H1 (cell line): ENCODE data around the gene STEAP3. TPM values are rescaled to one million over a fixed set of nuclear protein-coding genes. Genes with fewer than 3 reads are reported as not detected.

Source experiments
- CTCF ChIA-PET: fragments of 300-600 bp; sonication (Branson Sonifier 250); formaldehyde crosslinking; loops from one replicate; lab custom pipeline; 2021; ENCODE audit not compliant: partially characterized antibody; lab: Charles Lee
- POLR2A ChIA-PET: fragments of 300-600 bp; sonication (Branson Sonifier 250); formaldehyde crosslinking; loops from one replicate; lab custom pipeline; 2021; ENCODE audit warnings: inconsistent platforms; ENCODE audit not compliant: partially characterized antibody; lab: Charles Lee
- DNase-seq, 2 experiments: peaks; one replicate each; pipeline versions ENCODE4 v3.0.0 to v3.0.0-alpha.2; 2010 to 2022; ENCODE audit warnings: low spot score in 2 of 2, low read depth in 1 of 2, mixed read lengths in 1 of 2
- FAIRE-seq: peaks from 2 replicates; lab custom pipeline; 2011; peaks lifted over from hg19 to GRCh38; lab: Jason Lieb, UNC
- H2AFZ ChIP-seq: 2 replicates; pipeline ENCODE4 v1.8.1; 2012; ENCODE audit warnings: low read length, inconsistent platforms
- H2AK5ac ChIP-seq: 2 replicates; pipeline ENCODE4 v1.6.1; 2013; ENCODE audit warnings: low read depth, low read length
- H2BK120ac ChIP-seq: replicated peaks from 2 replicates; pipeline ENCODE3; 2013; ENCODE audit warnings: low read depth, low read length, inconsistent platforms
- H2BK12ac ChIP-seq: 2 replicates; pipeline ENCODE4 v1.6.1; 2013; ENCODE audit warnings: low read depth, low read length
- H2BK15ac ChIP-seq: 2 replicates; pipeline ENCODE4 v1.6.1; 2013; ENCODE audit warnings: low read length
- H2BK20ac ChIP-seq: 2 replicates; pipeline ENCODE4 v1.6.1; 2013; ENCODE audit warnings: low read length
- H2BK5ac ChIP-seq: 2 replicates; pipeline ENCODE4 v1.6.1; 2013; ENCODE audit warnings: low read depth, low read length
- H3K14ac ChIP-seq: 2 replicates; pipeline ENCODE4 v1.6.1; 2013; ENCODE audit warnings: inconsistent platforms; ENCODE audit not compliant: insufficient read length
- H3K18ac ChIP-seq: 2 replicates; pipeline ENCODE4 v1.6.1; 2013; ENCODE audit warnings: low read length; ENCODE audit errors: extremely low read depth
- H3K23ac ChIP-seq: 2 replicates; pipeline ENCODE4 v1.6.1; 2013; ENCODE audit warnings: inconsistent platforms; ENCODE audit not compliant: insufficient read length
- H3K23me2 ChIP-seq: 2 replicates; pipeline ENCODE4 v1.6.1; 2013; ENCODE audit warnings: low read depth, low read length
- H3K27ac ChIP-seq: 2 replicates; pipeline ENCODE4 v1.6.1; 2011; ENCODE audit warnings: low read depth, low read length, inconsistent platforms
- H3K27me3 ChIP-seq, 4 experiments: replicated peaks in 1 of 4; 1 replicate in 1 of 4; 2 replicates in 3 of 4; pipeline versions ENCODE4 v1.6.1 to v1.8.1; 2011 to 2013; ENCODE audit warnings: low read length in 3 of 4, mild to moderate bottlenecking in 3 of 4, inconsistent platforms in 2 of 4, mixed read lengths in 2 of 4, moderate library complexity in 1 of 4; ENCODE audit not compliant: control insufficient read depth in 3 of 4, insufficient read depth in 3 of 4; ENCODE audit errors: extremely low read depth in 1 of 4
- H3K36me3 ChIP-seq, 4 experiments: 2 replicates each; pipeline versions ENCODE4 v1.6.1 to v1.8.1; 2011 to 2013; ENCODE audit warnings: mild to moderate bottlenecking in 4 of 4, low read length in 3 of 4, moderate library complexity in 2 of 4, control low read depth in 1 of 4, inconsistent platforms in 1 of 4; ENCODE audit not compliant: insufficient read depth in 4 of 4, control insufficient read depth in 2 of 4
- H3K4ac ChIP-seq: replicated peaks from 2 replicates; pipeline ENCODE3; 2013; ENCODE audit warnings: low read length, low read depth, mixed read lengths, inconsistent platforms; ENCODE audit not compliant: insufficient read length
- H3K4me1 ChIP-seq, 4 experiments: replicated peaks in 1 of 4; 1 replicate in 1 of 4; 2 replicates in 3 of 4; pipeline versions ENCODE4 v1.6.1 to v1.8.1; 2011 to 2013; ENCODE audit warnings: low read length in 3 of 4, inconsistent platforms in 2 of 4, mixed read lengths in 1 of 4; ENCODE audit not compliant: insufficient read depth in 4 of 4, control insufficient read depth in 3 of 4
- H3K4me2 ChIP-seq, 2 experiments: 2 replicates each; pipeline versions ENCODE4 v1.6.1 to v1.8.1; 2011 to 2013; ENCODE audit warnings: low read depth in 2 of 2, low read length in 2 of 2, control low read depth in 1 of 2, inconsistent platforms in 1 of 2, mild to moderate bottlenecking in 1 of 2; ENCODE audit not compliant: insufficient read depth in 1 of 2
- H3K4me3 ChIP-seq, 4 experiments: fragments of 200-600, 300-600 bp in 1 of 4; sonication (generic), shearing (Covaris generic), sonication (Bioruptor Twin) in 1 of 4; 2 replicates each; pipeline versions ENCODE4 v1.5.1 to v1.8.1; 2011 to 2016; ENCODE audit warnings: low read length in 4 of 4, low read depth in 3 of 4, control low read depth in 2 of 4, inconsistent platforms in 2 of 4, mild to moderate bottlenecking in 2 of 4, mixed read lengths in 1 of 4, moderate library complexity in 1 of 4; ENCODE audit not compliant: insufficient read depth in 2 of 4; ENCODE audit errors: extremely low read depth in 1 of 4
- H3K56ac ChIP-seq: replicated peaks from 2 replicates; pipeline ENCODE3; 2013; ENCODE audit warnings: low read depth, mild to moderate bottlenecking, mixed read lengths, low read length, inconsistent platforms; ENCODE audit not compliant: insufficient read length
- H3K79me1 ChIP-seq: 2 replicates; pipeline ENCODE4 v1.6.1; 2013; ENCODE audit warnings: low read depth, low read length, control low read depth
- H3K79me2 ChIP-seq, 2 experiments: 2 replicates each; pipeline versions ENCODE4 v1.6.1 to v1.8.1; 2012 to 2013; ENCODE audit warnings: low read length in 2 of 2, mild to moderate bottlenecking in 2 of 2, inconsistent platforms in 1 of 2; ENCODE audit not compliant: insufficient read depth in 2 of 2, control insufficient read depth in 1 of 2
- H3K9ac ChIP-seq, 4 experiments: replicated peaks in 1 of 4; 1 replicate in 1 of 4; 2 replicates in 3 of 4; pipeline versions ENCODE4 v1.6.1 to v1.8.1; 2011 to 2013; ENCODE audit warnings: low read depth in 3 of 4, low read length in 3 of 4, control low read depth in 2 of 4, mild to moderate bottlenecking in 2 of 4, moderate library complexity in 2 of 4, inconsistent platforms in 1 of 4; ENCODE audit errors: extremely low read depth in 1 of 4
- H3K9me3 ChIP-seq, 2 experiments: 2 replicates each; pipeline versions ENCODE4 v1.6.1 to v1.8.1; 2012 to 2013; ENCODE audit warnings: mild to moderate bottlenecking in 2 of 2, moderate library complexity in 2 of 2, control low read depth in 1 of 2, inconsistent platforms in 1 of 2, low read depth in 1 of 2, low read length in 1 of 2, mixed read lengths in 1 of 2; ENCODE audit not compliant: insufficient read depth in 2 of 2
- H4K20me1 ChIP-seq, 2 experiments: replicated peaks in 1 of 2; 2 replicates each; pipeline versions ENCODE3 to v1.8.1; 2011 to 2013; ENCODE audit warnings: inconsistent platforms in 2 of 2, low read length in 2 of 2, mild to moderate bottlenecking in 1 of 2; ENCODE audit not compliant: insufficient read depth in 2 of 2, control insufficient read depth in 1 of 2
- H4K5ac ChIP-seq: 2 replicates; pipeline ENCODE4 v1.6.1; 2013; ENCODE audit warnings: low read length, low read depth, mixed read lengths, inconsistent platforms; ENCODE audit not compliant: insufficient read length
- H4K8ac ChIP-seq: 2 replicates; pipeline ENCODE4 v1.8.0; 2013; ENCODE audit warnings: mild to moderate bottlenecking, moderate library complexity, low read length, inconsistent platforms; ENCODE audit not compliant: insufficient read depth; ENCODE audit errors: extremely low read depth
- H4K91ac ChIP-seq: replicated peaks from 2 replicates; pipeline ENCODE3; 2013; ENCODE audit warnings: low read length, mixed read lengths, inconsistent platforms; ENCODE audit not compliant: insufficient read length
- CBX5 ChIP-seq: fragments of 300-800, 300-1000 bp; sonication (generic); IDR thresholded peaks from 2 replicates; pipeline ENCODE4 v1.7.1; 2016; ENCODE audit warnings: antibody characterized with exemption, low read length, low read depth
- CEBPB ChIP-seq: IDR thresholded peaks from 2 replicates; pipeline ENCODE4 v1.6.1; 2012; ENCODE audit warnings: low read depth, low read length
- FOSL1 ChIP-seq: IDR thresholded peaks from 2 replicates; pipeline ENCODE4 v1.6.1; 2011; ENCODE audit warnings: mild to moderate bottlenecking, low read depth, low read length, moderate library complexity; ENCODE audit not compliant: insufficient read depth
- GABPA ChIP-seq: IDR thresholded peaks from 2 replicates; pipeline ENCODE4 v1.6.1; 2011; ENCODE audit warnings: mild to moderate bottlenecking, low read length, moderate library complexity, borderline replicate concordance; ENCODE audit not compliant: insufficient read depth
- HDAC6 ChIP-seq: IDR thresholded peaks from one replicate; pipeline ENCODE4 v1.7.1; 2012; ENCODE audit warnings: low read depth, mild to moderate bottlenecking, inconsistent platforms, low read length, moderate library complexity
- JUN ChIP-seq: IDR thresholded peaks from 2 replicates; pipeline ENCODE4 v1.6.1; 2011; ENCODE audit warnings: low read depth, mild to moderate bottlenecking, improper control_type of control experiment, low read length
- KDM5A ChIP-seq: fragments of 200-600 bp; IDR thresholded peaks from 2 replicates; pipeline ENCODE4 v1.7.1; 2012; ENCODE audit warnings: mild to moderate bottlenecking, low read length, inconsistent platforms, mixed read lengths
- POLR2AphosphoS5 ChIP-seq: IDR thresholded peaks from 2 replicates; pipeline ENCODE4 v1.6.1; 2011; ENCODE audit warnings: low read depth, low read length
- RAD21 ChIP-seq, 2 experiments: IDR thresholded peaks in 1 of 2; conservative IDR thresholded peaks in 1 of 2; 2 replicates each; pipeline ENCODE4 v1.6.1; 2011; ENCODE audit warnings: low read depth in 2 of 2, low read length in 2 of 2, improper control_type of control experiment in 1 of 2, inconsistent platforms in 1 of 2, mild to moderate bottlenecking in 1 of 2, moderate library complexity in 1 of 2
- RNF2 ChIP-seq: fragments of 200-900, 300-1000 bp; sonication (generic); IDR thresholded peaks from 2 replicates; pipeline ENCODE4 v1.7.1; 2016; ENCODE audit warnings: borderline replicate concordance, low read depth, mild to moderate bottlenecking, antibody characterized with exemption, low read length; ENCODE audit not compliant: poor library complexity, severe bottlenecking; ENCODE audit errors: missing control alignments
- WGBS, 2 experiments: shearing (Covaris generic) in 1 of 2; methylation state at CpG; one replicate each; pipeline versions ENCODE4 v1.1.6 to v1.1.7; 2013 to 2015; ENCODE audit warnings: low lambda C conversion rate in 2 of 2, mixed read lengths in 2 of 2, inconsistent platforms in 1 of 2, low coverage in 1 of 2, missing lambda C conversion rate in 1 of 2; ENCODE audit not compliant: insufficient replicate concordance in 2 of 2, insufficient coverage in 1 of 2, insufficient read length in 1 of 2; ENCODE audit errors: extremely low coverage in 1 of 2, missing lambda C conversion rate in 1 of 2; 5-methylcytosine and 5-hydroxymethylcytosine counted together
- polyA plus RNA-seq, 7 experiments: library from polyadenylated mRNA; depleted of rRNA in 3 of 7; stranded (reverse) in 5 of 7; unstranded in 2 of 7; fragments of >200 nt in 5 of 7; fragments of 200-250 nt in 2 of 7; gene quantifications; 1 replicate in 5 of 7; 2 replicates in 1 of 7; 4 replicates in 1 of 7; pipeline versions ENCODE4 v1.2.1 to v1.2.3, GENCODE V29; 2011 to 2013; ENCODE audit warnings: missing spikeins in 2 of 7, mixed read lengths in 2 of 7
- total RNA-seq: library from RNA; stranded (reverse); fragmentation: NEBNext Ultra II Directional; extraction: Animal tissue kit (Norgen Biotek cat#: 25700); gene quantifications from 2 replicates; pipeline ENCODE4 v1.2.1, GENCODE V29; 2021
- TF ChIP-seq, protein P1 (sequence below), 3 experiments: IDR thresholded peaks; 1 replicate in 2 of 3; 2 replicates in 1 of 3; pipeline versions ENCODE4 v1.5.1 to v1.6.1; 2011; ENCODE audit warnings: low read length in 3 of 3, mild to moderate bottlenecking in 3 of 3, inconsistent platforms in 2 of 3, low read depth in 1 of 3, moderate library complexity in 1 of 3; ENCODE audit not compliant: insufficient read depth in 1 of 3; ENCODE audit errors: control extremely low read depth in 1 of 3

STEAP3 gene
- total and polyA plus RNA-seq, 2 of the 8 experiments (the other 6 are each of a cell fraction or from before 2014, with no cell fraction given) = 21.7 to 27.9 TPM

DNA sequence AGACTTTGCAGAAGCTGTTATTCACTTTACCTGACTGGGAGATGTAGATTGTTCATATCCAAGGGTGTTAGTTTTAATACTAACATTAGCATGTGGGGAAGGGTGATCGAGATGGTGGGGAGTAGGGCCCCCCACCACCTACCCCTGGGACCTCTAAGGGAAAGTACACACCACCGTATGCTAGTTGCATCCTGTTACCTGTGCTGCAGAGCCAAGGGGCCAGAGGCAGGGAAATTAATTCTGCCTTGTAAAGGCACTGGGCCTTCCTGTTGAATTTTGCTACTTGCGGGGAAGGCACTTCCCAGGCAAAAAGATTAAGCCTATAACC, 9.0 kb downstream of the STEAP3 start:
- Histone ChIP-seq H4K5ac (no peak overlapping the region), H2BK20ac (no peak overlapping the region), H2BK5ac (no peak overlapping the region), H3K9ac (no peak overlapping the region), H2BK120ac (no peak overlapping the region), H3K56ac (no peak overlapping the region), H2BK15ac (no peak overlapping the region), H3K79me2 (no peaks in the 10 kb centered on the region), H3K79me1 (peaks cover 13% of the 10 kb centered on the region; the same call in 1 of the 2 replicates), H2AFZ (no peak overlapping the region), H2AK5ac (no peak overlapping the region), H2BK12ac (no peak overlapping the region), H3K9me3 (no peaks in the 10 kb centered on the region), H4K8ac (no peak overlapping the region), H3K4me1 (peaks cover 11 to 31% (median 17%) of the 10 kb centered on the region in 4 experiments), H3K23me2 (0 out of 2 replicates have a peak, but pooled peaks cover 2% of the 10 kb centered on the region), H3K18ac (no peak overlapping the region), H3K4me3 (no peak overlapping the region), H3K4ac (no peak overlapping the region), H3K36me3 (no peaks in the 10 kb centered on the region), H3K4me2 (no peak overlapping the region), H3K27ac (no peak overlapping the region), H3K27me3 (no peaks in the 10 kb centered on the region; a peak in 1 of 7 replicates), H3K14ac (no peak overlapping the region), H4K20me1 (peaks cover 4 to 15% of the 10 kb centered on the region in 2 experiments), H4K91ac (no peak overlapping the region), H3K23ac (no peak overlapping the region)
- 91% methylated on average over 3 of the region's 3 CpGs; no CpG with 5 or more reads in 1 of the 2 experiments for WGBS, 2 experiments
- FAIRE-seq = no peak
- POLR2A ChIA-PET = interaction anchor here (1.0 to 1.8 kb wide), 3 partner anchors 8 to 32 kb away, joined by 3 to 5 read pairs (median 3); partner anchors contain the start of gene STEAP3
- TF ChIP-seq POLR2AphosphoS5 (no peak), RAD21 (IDR thresholded peaks at IDR 0.05 in 1 of 2, conservative IDR thresholded peaks at IDR 0.05 in 1 of 2; ENCODE audit: low read depth in 2 of 2, low read length in 2 of 2) (no peak), JUN (no peak), KDM5A (no peak), HDAC6 (no peak), FOSL1 (no peak), CBX5 (no peak), CEBPB (no peak), GABPA (no peak), RNF2 (no peak)
- TF ChIP-seq, protein P1, sequence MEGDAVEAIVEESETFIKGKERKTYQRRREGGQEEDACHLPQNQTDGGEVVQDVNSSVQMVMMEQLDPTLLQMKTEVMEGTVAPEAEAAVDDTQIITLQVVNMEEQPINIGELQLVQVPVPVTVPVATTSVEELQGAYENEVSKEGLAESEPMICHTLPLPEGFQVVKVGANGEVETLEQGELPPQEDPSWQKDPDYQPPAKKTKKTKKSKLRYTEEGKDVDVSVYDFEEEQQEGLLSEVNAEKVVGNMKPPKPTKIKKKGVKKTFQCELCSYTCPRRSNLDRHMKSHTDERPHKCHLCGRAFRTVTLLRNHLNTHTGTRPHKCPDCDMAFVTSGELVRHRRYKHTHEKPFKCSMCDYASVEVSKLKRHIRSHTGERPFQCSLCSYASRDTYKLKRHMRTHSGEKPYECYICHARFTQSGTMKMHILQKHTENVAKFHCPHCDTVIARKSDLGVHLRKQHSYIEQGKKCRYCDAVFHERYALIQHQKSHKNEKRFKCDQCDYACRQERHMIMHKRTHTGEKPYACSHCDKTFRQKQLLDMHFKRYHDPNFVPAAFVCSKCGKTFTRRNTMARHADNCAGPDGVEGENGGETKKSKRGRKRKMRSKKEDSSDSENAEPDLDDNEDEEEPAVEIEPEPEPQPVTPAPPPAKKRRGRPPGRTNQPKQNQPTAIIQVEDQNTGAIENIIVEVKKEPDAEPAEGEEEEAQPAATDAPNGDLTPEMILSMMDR (IDR thresholded peaks at IDR 0.05; ENCODE audit: control extremely low read depth in 1 of 3, insufficient read depth in 1 of 3, low read depth in 1 of 3, low read length in 3 of 3) = no peak
- DNase-seq = no peak
- CTCF ChIA-PET = interaction anchor here (1.1 to 5.5 kb wide), 9 partner anchors 8 to 73 kb away, joined by 4 to 36 read pairs (median 9); partner anchors contain the start of gene STEAP3
